Renal cortex interstitium (tissue), 15 donors: ENCODE measurements around the gene FADS2. TPM values are rescaled to one million over a fixed set of nuclear protein-coding genes. Genes with fewer than 3 reads are reported as not detected.

ENCODE experiments used
- DNase-seq, 11 donors: peaks; one replicate each; pipeline ENCODE4 v3.0.0-alpha.2; 2013; ENCODE audit warnings: low read depth in 9 of 11, low spot score in 4 of 11; ENCODE audit errors: extremely low read depth in 1 of 11
- long read RNA-seq, 16 experiments: transcript quantifications; one replicate each; lab custom pipeline, GENCODE V29; 2026
- polyA plus RNA-seq, 3 donors: library from polyadenylated mRNA; unstranded; fragments of 120-200 nt; gene quantifications; one replicate each; pipeline ENCODE4 v1.2.1, GENCODE V29; 2013; ENCODE audit not compliant: insufficient read length in 3 of 3

FADS2 gene
- 100 to 1,000 TPM in 2 of 3 donors, 10 to 100 TPM in 1; 95.4 to 118 (median 113) TPM for polyA plus RNA-seq
- long read RNA-seq, donor 1, full-length matches to known transcripts, result 8 of 25 reads
- long read RNA-seq, donor 1, partial matches to known transcripts, result 17 of 25 reads
- long read RNA-seq, donor 1, other reads (novel, unspliced or antisense), result 0 of 25 reads
- long read RNA-seq, donor 2, full-length matches to known transcripts, result 7 of 36 reads
- long read RNA-seq, donor 2, partial matches to known transcripts, result 29 of 36 reads
- long read RNA-seq, donor 2, other reads (novel, unspliced or antisense), result 0 of 36 reads
- long read RNA-seq, donor 3, transcript FADS2-202 (12 exons, 3,630 nt), result major isoform, 9 of 809 reads
- long read RNA-seq, donor 3, partial matches to known transcripts, result 781 of 809 reads
- long read RNA-seq, donor 3, other reads (novel, unspliced or antisense), result 17 of 809 reads
- long read RNA-seq, donor 4, transcript FADS2-202 (12 exons, 3,630 nt), result major isoform, 13 of 28 reads
- long read RNA-seq, donor 4, partial matches to known transcripts, result 0 of 28 reads
- long read RNA-seq, donor 4, other reads (novel, unspliced or antisense), result 13 of 28 reads
- long read RNA-seq, donor 5, result 0 reads
- long read RNA-seq, donor 6, full-length matches to known transcripts, result 11 of 101 reads
- long read RNA-seq, donor 6, partial matches to known transcripts, result 90 of 101 reads
- long read RNA-seq, donor 6, other reads (novel, unspliced or antisense), result 0 of 101 reads
- long read RNA-seq, donor 7, transcript FADS2-209 (10 exons, 1,703 nt), result major isoform, 6 of 33 reads
- long read RNA-seq, donor 7, partial matches to known transcripts, result 11 of 33 reads
- long read RNA-seq, donor 7, other reads (novel, unspliced or antisense), result 8 of 33 reads
- long read RNA-seq, donor 8, transcript FADS2-202 (12 exons, 3,630 nt), result major isoform, 14 of 43 reads
- long read RNA-seq, donor 8, transcript FADS2-209 (10 exons, 1,703 nt), result minor isoform, 6 of 43 reads
- long read RNA-seq, donor 8, partial matches to known transcripts, result 21 of 43 reads
- long read RNA-seq, donor 8, other reads (novel, unspliced or antisense), result 0 of 43 reads
- long read RNA-seq, donor 9, transcript FADS2-202 (12 exons, 3,630 nt), result major isoform, 8 of 46 reads
- long read RNA-seq, donor 9, partial matches to known transcripts, result 26 of 46 reads
- long read RNA-seq, donor 9, other reads (novel, unspliced or antisense), result 9 of 46 reads
- long read RNA-seq, donor 10, transcript FADS2-202 (12 exons, 3,630 nt), result major isoform, 7 of 21 reads
- long read RNA-seq, donor 10, partial matches to known transcripts, result 10 of 21 reads
- long read RNA-seq, donor 10, other reads (novel, unspliced or antisense), result 0 of 21 reads
- long read RNA-seq, donor 11, transcript FADS2-202 (12 exons, 3,630 nt), result major isoform, 7 of 25 reads
- long read RNA-seq, donor 11, transcript FADS2-209 (10 exons, 1,703 nt), result minor isoform, 6 of 25 reads
- long read RNA-seq, donor 11, partial matches to known transcripts, result 12 of 25 reads
- long read RNA-seq, donor 11, other reads (novel, unspliced or antisense), result 0 of 25 reads
- long read RNA-seq, donor 12, partial matches to known transcripts, result 0 of 12 reads
- long read RNA-seq, donor 12, other reads (novel, unspliced or antisense), result 9 of 12 reads
- long read RNA-seq, donor 13, result 0 reads
- long read RNA-seq, donor 14, transcript FADS2-202 (12 exons, 3,630 nt), result major isoform, 9 of 12 reads
- long read RNA-seq, donor 14, partial matches to known transcripts, result 0 of 12 reads
- long read RNA-seq, donor 14, other reads (novel, unspliced or antisense), result 0 of 12 reads
- long read RNA-seq, donor 15, transcript FADS2-202 (12 exons, 3,630 nt), result major isoform, 11 of 31 reads
- long read RNA-seq, donor 15, partial matches to known transcripts, result 17 of 31 reads
- long read RNA-seq, donor 15, other reads (novel, unspliced or antisense), result 0 of 31 reads
- long read RNA-seq, donor 16, transcript FADS2-202 (12 exons, 3,630 nt), result major isoform, 19 of 129 reads
- long read RNA-seq, donor 16, transcript FADS2-209 (10 exons, 1,703 nt), result minor isoform, 5 of 129 reads
- long read RNA-seq, donor 16, transcript FADS2-201 (12 exons, 2,964 nt), result minor isoform, 5 of 129 reads
- long read RNA-seq, donor 16, partial matches to known transcripts, result 94 of 129 reads
- long read RNA-seq, donor 16, other reads (novel, unspliced or antisense), result 6 of 129 reads

GRCh38 chr11:61827571-61828378, at the start of gene FADS2:
Gene FADS2 (plus strand): TSS chr11:61828300. CDS start chr11:61828391, 91 bp downstream.
- peak; percentile 68 to 91 (median 86) for DNase-seq

- no peak for DNase-seq
These were observed 49.7 kb upstream of the FADS2 start for GRCh38 chr11:61778357-61778886.

- no peak for DNase-seq
These were observed 49.0 kb upstream of the FADS2 start for GRCh38 chr11:61778920-61779650.

- DNase-seq, result no peak
These were observed 48.2 kb upstream of the FADS2 start for GRCh38 chr11:61779666-61780525.

- DNase-seq, result no peak
These were observed 47.4 kb upstream of the FADS2 start for GRCh38 chr11:61780581-61781162.

- DNase-seq, result no peak
These were observed 46.5 kb upstream of the FADS2 start for GRCh38 chr11:61781585-61781984.

GRCh38 chr11:61782299-61782698, 45.8 kb upstream of the FADS2 start:
- no peak for DNase-seq

GRCh38 chr11:61782841-61783240, 45.3 kb upstream of the FADS2 start:
- no peak for DNase-seq

GRCh38 chr11:61783717-61784505, 44.2 kb upstream of the FADS2 start:
- no peak for DNase-seq

GRCh38 chr11:61784506-61784805, 43.6 kb upstream of the FADS2 start:
- DNase-seq, result no peak

- no peak for DNase-seq
These were observed 42.2 kb upstream of the FADS2 start for GRCh38 chr11:61785837-61786402.

- no peak for DNase-seq
These were observed 40.1 kb upstream of the FADS2 start for GRCh38 chr11:61787928-61788491.

- DNase-seq, result peak in 7 of 11 donors; percentile 77 to 87 (median 82)
These were observed 36.3 kb upstream of the FADS2 start for GRCh38 chr11:61791737-61792309.
